Middle frontal gyrus (tissue), 1 donor: Measurements from ENCODE around the gene SLC6A6.
"Not testable (repeated sequence)": the region's sequence is repeated elsewhere in the genome, so short reads cannot be mapped to it uniquely, and the experiment has no call there.

Source experiments
- DNase-seq: peaks from one replicate; pipeline ENCODE4 v3.0.0-alpha.2; 2015; ENCODE audit warnings: low spot score; ENCODE audit errors: extremely low spot score

SLC6A6 gene

GRCh38 chr3:14397531-14397930 is 4.9 kb upstream of the SLC6A6 start:
- DNase-seq = no peak

GRCh38 chr3:14397940-14398796 is 4.2 kb upstream of the SLC6A6 start:
- no peak for DNase-seq

- DNase-seq = no peak
Measured at GRCh38 chr3:14398797-14399106, 3.7 kb upstream of the SLC6A6 start.

DNA sequence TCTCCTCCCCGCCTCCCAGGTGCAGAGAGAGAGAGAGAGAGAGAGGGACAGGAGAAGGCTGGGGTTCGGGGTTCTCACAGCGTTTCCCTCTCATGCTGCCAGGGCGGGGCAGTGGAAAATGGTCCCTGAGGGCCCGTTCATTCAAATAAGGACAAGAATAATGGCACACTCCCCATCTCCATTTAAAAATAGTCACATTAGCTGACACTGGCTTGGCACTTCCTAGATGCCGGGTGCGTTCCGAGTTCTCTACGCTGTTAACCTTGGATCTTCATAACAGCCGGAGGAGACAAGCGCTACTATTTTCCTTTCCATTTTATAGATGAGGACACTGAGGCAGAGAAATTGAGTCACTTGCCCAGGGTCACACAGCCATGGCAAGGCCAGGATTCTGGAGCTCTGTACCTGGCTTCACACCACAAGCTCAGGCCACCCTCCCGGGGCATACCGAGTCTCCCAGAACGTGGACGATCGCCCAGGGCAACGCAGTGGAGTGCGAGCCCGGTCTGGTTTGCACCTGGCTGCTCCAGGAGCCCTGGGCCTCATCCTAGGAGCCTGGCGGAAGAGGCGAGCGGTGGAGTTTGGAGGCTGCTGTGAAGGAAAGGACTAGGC is 608 bp upstream of the SLC6A6 start:
- no peak for DNase-seq

DNA sequence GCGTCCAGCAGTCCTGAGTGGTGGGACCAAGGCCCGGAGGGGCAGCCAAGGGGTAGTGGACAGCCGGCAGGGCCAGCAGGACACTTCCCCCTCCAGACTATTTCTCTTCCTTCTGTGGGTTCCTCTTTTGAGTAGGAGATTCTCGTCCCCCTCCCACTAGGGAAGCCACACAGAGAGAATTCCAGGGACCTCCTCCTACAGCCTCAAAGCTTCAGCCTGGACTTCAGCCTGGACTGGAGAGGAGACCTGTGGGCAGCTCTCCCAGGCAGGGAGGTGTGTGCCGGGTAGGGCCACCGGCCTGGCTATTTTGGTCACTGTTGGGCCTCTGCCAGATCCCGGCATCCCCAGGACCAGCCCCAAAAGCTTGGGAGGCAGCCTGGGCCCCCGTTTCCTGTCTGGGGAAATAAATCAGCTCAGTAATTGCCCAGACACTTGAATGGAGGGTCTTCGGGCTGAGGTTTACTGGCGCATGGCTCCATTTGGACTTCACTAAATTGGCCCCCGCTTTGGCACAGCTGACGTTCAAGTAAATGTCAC is 1.3 kb downstream of the SLC6A6 start:
- DNase-seq = no peak

DNA sequence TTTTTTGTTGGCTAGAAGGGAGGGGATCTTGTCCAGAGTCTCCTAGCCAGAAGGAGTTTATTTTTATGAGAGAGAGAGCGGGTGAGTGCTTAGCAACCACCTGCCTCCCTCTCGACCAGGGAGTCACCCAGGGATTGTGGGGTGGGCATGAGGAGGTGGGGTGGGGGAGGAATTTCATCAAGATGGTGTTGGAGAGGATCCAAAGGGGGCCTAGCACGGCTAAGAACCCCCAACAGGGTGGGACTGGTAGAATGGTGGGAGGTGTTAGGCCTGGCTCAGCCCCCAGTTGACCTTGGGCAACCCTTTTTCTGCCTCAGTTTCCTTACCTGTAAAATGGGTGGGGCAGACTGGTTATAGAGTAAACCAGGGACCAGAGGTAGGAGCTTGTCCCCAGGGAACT is 1.8 kb downstream of the SLC6A6 start:
- DNase-seq = no peak

DNA sequence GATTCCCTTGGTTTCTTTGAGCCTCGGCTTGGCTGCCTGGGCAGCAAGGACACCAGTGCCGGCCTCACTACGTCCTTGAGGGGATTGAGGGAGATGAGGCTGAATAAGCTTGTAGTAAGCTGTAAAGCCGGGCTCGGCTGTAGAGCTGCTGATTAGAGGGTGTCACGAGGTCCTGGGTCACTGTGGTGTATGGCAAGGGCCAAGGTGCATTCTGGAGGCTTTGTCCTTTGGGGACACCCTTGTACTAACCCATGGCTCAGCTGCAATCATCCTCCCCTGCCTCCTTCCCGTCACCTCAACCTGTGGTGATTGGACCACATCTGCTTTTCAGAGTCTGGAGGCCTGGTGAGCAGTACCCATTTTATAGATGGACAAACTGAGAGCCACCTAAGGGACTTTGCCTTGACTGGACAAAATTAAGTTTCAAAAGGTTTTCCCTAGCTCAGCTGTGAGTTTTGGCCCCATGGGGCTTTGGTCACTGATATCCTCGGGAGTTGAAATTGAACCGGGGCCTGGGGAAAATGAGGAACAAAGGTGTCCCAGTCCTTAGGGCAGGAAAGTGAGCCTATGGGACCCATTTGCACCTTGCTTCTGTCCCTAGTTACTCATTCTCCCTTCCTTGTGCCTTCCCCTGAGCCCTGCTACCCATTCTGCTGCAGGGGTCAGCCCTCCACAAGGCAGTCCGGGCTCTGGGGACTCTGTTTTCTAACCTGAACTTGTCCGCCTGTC is 2.4 kb downstream of the SLC6A6 start:
- no peak for DNase-seq

- no peak for DNase-seq
Measured at GRCh38 chr3:14405360-14406238, 3.2 kb downstream of the SLC6A6 start.

GRCh38 chr3:14406336-14406735 is 3.9 kb downstream of the SLC6A6 start:
- no peak for DNase-seq

DNA sequence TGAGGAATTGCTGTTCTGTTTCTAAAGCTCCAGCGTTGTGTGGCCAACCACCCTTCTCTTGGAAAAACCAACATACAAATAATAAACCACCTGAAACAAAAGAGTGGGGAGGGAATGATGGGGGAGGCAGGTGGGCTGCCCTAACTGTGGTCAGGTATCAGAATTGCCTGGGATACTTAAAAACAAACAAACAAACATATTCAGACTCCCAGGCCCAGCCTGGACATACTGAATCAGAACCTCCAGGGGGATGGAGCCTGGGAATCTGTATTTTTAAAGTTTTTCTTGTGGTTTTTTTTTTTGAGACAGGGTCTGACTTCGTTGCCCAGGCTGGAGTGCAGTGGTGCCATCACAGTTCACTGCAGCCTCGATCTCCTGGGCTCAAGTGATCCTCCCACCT is 4.4 kb downstream of the SLC6A6 start:
- DNase-seq = no peak

DNA sequence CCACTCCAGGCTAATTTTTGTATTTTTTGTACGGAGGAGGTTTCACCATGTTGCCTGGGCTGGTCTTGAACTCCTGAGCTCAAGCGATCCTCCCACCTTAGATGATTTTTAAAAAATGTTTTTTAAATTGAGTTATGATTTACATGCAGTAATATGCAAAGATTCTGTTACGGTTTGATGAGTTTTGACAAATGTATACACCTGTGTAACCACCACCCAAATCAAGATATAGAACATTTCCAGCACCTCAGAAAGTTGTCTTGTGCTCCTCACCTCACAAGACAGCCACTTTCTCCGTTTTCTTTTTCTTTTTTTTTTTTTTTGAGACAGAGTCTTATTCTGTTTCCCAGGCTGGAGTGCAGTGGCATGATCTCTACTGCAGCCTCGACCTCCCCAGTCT is 4.8 kb downstream of the SLC6A6 start:
- DNase-seq = no peak

GRCh38 chr3:14409779-14410063 is 7.3 kb downstream of the SLC6A6 start:
- DNase-seq = not testable (repeated sequence)

GRCh38 chr3:14410106-14410502 is 7.7 kb downstream of the SLC6A6 start:
- DNase-seq = no peak

DNA sequence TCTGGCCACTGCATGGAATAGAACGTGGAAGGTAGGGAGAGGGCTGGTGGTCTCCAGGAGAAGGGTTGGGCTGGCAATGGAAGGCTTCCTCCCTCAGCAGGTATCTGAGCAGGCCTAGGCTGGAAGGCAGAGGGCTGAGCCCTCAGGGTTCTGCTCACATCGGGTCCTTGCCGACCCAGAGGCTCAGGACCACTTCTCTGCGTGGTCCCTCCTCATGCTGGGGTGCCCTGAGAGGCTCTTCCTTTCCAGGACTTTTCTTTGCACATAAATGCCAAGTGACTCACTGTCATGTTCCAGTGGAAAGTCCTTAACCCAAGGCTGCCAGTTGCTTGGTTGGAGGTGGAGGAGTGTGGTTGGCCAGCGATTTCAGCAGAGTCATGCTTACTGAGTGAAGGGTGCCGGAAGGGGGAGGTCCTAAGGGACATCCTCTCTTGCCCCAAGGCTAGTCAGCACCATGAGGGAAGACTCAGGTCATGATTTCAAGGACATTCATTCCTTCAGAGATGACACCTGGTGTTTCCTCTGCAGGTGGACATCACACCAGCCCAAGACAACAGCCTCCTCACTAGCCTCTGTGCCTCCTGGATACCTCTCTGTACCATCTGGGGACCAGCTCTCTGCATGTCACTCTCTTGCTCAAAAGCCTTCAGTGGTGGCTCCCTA is 8.2 kb downstream of the SLC6A6 start:
- no peak for DNase-seq

- DNase-seq = no peak
Measured at GRCh38 chr3:14411166-14411526, 8.7 kb downstream of the SLC6A6 start.

DNA sequence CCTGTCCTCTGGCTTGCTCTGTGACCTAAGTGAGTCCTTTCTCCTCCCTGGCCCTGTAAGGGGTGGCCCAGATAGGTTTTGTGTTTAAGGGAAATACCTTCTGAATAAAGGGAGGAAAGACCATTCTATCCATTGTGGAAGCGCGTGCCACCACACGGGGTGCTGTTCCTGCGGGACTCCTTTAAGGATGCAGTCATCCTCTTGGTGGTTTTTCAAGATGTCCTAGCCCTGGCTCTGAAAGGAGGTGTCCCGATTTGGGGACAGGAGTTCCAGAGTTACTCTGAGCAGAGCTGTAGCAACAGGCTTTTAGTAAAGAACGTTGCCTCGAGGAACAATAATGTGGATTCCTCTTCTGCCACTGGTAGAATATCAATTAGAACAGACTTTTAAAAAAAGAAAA is 9.6 kb downstream of the SLC6A6 start:
- no peak for DNase-seq

- DNase-seq = no peak
Measured at GRCh38 chr3:14412831-14413380, 10.5 kb downstream of the SLC6A6 start.

DNA sequence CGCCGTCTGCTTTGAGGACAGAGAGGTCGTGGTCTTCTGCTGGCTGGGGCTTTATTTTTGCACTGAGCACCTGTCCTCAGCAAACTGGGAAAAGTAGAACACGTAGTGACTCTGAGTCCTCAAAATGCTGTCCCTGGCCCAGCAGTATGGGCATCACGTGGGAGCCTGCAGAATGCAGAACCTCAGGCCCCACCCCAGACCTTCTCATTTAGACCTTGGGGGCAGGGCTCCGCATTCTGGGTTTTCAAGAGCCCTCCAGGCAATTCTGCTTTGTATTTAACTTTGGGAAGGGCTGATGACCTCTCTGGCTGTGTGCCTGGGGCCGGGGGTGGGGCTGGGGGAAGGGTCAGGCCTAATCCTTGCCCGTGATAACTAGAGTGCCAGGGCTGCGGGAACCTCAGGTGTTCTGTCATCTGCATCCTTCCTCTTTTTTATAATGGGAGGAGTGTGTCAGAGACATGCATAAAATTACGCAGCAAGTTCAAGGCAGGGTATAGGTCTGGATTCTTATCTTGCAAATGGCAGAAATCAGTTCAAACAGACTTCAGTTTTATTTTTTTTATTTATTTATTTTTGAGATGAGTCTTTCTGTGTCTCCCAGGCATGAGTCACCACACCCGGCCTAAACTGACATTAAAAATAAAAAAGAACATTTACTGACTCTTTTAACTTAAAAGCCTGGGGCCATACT is 11.1 kb downstream of the SLC6A6 start:
- DNase-seq = no peak

DNA sequence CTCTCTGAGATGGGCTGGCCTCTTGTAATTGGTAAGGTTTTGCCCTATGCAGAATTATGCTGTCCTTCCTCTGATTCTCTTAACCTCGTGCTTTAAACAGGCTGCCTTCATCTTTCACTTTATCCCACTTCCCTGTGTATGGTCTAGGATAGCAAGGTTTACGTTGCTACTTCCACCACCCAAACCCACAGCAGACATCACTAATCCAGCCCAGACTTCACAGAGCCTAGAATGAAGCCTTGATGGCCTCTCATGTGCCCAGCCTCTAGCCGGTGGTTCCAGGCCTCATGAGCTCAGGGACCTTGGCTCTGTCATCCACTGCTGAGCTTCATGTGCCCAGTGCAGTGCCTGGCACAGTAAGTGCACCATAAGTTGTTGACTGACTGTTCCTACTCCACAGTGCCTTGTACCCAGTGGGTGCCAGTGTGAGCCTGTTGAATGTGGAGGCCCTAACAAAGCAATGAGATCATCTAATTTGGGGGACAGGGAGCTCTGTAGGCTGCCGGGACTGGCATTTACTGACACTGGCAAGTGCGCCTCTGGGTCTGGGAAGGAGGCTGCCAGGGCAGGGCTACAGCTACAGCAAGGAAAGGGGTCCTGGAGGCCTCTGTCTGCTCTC is 12.5 kb downstream of the SLC6A6 start:
- no peak for DNase-seq

DNA sequence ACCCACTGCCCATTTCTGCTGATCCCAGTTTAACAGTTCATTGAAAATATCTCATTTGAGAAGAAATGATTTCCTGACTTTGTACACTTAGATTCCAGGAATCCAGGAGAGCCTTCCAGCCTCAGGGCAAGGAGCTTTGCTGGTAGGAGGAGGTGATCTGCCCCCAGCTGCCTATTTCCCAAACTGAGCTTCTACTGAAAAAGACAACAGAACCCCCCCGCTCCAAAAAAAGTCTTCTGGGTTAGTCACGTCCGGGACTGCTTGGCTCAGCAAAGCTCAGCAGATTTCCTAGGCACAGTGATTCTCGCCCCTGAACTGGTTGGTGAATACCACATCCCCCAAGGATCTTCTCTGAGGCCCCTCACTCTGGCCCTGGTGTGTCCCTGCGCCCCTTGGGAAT is 13.1 kb downstream of the SLC6A6 start:
- no peak for DNase-seq
